ENCODE measurements around the gene CSRP1.
A peak's percentile ranks its signal among the peaks of the same experiment; 100 is the strongest.
"Not testable (repeated sequence)": the region's sequence is repeated elsewhere in the genome, so short reads cannot be mapped to it uniquely, and the experiment has no call there.

CSRP1 gene

DNA sequence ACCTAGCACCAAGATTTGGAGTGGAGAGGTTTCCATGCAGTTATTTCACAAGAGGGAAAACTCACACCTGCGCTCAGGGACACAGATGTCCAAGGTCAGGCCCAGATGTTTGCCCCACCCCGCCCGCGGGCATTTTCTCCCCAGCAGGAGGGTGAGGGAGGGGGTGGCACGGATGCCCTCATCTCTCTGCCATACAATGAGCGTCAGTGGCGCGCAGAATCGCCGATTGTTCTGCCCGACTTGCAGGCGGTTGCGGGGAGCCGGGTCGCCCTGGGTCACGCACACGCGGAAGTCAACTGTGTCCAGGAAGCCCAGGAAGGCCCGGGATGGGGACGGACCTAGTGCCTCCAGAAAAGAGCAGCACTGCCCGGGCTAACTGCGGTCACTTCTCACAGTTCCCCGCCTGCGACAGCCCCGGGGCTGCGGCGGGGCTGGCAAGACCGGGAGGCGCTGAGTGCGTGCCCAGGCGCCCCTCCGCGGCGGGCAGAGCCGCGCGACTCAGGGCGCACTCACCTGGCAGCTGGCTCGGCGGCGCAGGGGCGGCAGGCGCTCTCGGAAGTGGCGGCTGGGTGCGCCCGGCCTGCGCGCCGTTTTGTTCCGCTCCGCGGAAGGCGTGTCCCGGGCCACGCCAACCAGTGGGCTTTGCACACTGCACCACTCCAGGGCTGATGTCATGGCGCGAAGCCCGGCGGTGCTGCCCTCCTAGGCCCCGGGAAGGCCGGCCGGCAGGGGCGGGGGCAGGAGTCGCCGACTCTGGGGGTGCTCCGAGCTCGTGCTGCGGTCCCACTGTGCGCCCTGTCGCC is at the start of gene CSRP1:
Gene CSRP1 (minus strand): TSS at position 567 of the 803 bp plus-strand sequence. CDS start 10,820 bp downstream, outside the sequence.
- peak; percentile 80 for DNase-seq

DNA sequence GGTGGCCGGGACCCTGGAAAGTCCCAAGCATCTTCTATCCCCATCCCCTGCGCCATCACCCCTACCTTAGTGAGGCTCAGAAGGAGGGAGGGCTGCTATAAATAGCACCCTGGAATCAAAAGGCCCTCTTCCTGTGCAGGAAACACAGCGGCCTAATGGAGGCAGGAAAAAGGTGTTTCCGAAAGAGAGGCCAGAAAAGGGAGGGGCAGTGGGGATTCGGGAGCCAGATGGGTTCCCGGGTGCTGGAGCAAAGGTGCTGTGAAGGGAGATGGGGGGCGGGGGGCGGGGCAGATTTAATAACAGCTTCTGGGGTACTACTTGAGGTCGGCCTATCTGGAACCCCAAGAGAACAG is 48.6 kb upstream of the CSRP1 start:
- DNase-seq = no peak

GRCh38 chr1:201554789-201555592 is 48.1 kb upstream of the CSRP1 start:
- DNase-seq = no peak

DNA sequence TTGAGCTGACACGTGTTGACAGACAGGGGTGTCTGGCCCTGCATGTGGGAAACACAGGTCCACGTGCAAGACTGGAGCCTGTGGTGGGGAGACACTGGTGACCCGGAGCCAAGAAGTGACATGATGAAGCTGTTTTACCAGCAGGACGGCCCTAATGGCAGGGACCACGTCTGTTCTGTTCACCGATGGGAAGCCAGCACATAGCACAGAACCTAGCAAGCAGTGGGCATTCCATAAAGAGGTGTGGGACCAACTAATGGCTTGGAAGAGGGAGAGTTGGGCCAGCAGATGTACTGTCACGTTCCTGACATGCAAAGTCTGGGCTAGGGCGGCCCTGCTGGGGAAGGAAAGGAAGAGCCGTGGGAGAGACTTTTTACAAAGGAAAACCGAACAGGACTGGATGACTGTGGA is 47.3 kb upstream of the CSRP1 start:
- no peak for DNase-seq

DNA sequence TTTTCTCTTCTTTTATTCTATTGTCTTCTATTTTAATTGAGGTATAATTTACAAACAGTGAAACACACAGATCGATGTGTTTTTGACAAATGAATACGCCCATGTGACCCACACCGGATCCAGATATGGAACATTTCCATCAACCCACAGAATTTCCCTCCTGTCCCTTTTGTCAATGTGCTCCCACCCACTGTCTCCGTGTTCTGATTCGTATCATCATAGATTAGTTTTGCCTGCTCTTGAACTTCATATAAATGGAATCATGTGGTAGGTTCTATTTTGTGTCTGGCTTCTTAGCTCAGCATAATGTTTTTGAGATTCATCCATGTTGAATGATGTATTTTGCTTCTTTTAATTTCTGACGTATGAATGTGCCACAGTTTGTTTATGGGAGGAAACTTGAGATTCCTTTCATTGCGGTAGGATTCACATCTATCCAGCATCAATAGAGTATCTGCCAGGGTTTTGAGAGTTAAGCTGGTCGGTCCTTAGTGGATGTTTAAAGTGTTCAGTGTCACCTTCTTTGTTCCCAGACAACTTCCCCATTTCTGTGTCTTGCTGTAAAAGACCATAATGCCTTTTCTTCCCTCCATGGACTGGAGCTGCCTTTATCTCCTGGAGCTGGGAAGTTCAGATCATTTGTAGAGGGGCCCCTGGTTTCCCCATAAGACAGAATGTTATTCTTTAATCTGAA is 46.7 kb upstream of the CSRP1 start:
- no peak for DNase-seq

DNA sequence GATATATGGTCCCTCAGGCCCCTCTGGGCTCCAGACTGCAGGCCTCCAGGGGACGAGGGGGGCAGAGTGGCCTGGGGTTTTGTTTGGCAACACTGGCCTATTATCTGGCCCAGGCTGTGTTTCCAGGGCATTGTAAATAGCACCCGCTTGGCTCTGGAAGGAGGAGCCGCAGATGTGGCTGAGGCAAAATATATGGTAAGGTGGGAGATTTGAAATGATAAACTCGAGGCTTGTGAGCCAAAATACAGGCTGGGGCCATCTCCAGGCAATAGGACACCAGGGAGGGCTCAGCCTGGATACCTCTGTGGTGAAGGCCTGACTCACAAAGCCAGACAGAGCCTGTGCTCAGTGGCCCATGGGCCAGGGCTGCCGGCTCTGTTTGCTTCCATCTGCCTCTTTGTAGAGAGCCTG is 46.0 kb upstream of the CSRP1 start:
- no peak for DNase-seq

DNA sequence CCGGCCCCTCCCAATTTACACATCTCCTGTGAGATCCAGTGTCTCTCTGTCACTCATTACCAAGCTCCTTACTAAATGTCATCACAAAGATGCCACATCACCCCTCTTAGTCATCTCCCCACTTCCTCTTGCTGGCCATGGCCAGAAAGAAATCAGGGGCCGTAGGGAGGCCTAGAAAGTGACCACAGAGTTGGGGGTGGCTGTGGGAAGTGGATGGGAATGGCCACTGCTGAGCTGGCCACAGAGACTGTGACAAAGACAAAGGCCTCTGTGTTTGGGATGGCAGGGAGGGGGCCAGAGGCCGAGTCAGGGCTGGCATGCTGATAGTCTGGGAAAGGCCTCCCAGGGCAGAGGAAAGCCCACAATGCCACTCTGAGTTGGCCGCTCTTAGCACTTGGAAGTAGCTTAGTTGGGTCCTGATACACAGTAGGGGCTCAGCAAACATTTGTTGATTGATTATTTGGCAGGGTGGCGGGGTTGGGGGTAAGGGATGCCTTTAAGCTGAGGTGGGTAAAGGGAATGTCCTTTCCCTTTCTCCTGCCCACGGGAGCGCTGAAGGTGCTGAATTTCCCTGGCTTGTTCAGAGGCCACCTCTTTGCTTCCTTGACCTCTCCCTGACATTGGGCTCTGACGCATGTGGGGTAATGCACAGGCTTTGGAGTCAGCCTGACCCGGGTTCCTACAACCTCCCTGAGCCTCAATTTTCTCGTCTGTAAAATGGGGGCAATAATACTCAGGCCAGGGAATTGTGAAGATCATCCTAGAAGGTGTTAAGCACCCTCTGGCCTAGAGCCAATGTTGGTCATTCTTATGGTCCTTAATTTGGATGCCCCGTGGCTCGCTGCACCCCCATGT is 45.2 kb upstream of the CSRP1 start:
- DNase-seq = no peak

GRCh38 chr1:201551096-201551495 is 44.2 kb upstream of the CSRP1 start:
- no peak for DNase-seq

GRCh38 chr1:201549522-201549921 is 42.6 kb upstream of the CSRP1 start:
- not testable (repeated sequence) for DNase-seq

DNA sequence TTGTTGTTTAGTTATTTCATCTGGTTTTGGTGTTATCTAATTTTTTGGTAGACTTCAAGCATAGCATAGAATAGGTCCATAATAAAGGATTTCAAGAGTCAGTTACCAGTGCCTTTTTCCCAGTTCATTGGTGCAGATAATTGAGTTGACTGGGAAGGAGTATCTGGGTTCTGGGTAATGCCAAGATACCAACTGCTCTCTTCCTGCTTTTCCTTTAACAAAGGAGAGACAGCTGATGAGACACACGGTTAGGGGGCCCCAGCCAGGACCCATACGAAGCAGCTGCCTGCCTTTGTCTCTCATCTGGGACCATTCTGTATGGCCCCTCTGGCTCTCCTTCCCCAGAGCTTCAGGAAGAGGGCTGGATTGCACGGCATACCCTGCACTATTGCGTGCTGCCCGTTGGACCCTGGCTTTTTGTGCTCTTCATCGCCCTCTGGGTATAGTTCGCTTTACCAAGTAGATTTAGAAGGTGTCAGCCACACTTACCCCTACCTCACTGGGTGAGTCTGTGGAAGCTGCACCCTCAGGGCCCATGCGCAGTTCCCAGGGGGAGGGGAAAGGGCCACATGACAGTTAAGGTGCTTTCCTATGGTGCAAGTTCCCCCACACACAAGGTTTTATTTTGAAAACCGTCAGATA is 39.0 kb upstream of the CSRP1 start:
- no peak for DNase-seq

DNA sequence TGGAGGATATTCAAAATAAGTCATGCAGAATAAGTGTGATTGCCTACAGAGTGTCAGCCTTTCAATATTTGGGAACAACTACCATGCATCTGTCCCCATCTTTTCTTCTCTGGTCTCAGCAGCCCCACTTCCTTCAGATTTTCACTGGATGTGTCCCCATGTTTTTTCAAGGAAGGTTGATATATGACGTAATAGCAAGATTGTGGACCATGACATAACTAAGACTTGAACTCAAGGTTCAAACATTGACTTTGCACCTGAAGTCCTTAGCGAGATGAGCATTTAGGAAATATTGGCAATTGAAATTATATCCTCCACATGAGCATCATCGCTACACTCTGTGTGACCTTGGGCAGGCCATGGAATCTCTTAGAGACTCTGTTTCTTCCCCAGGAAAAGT is 37.8 kb upstream of the CSRP1 start:
- no peak for DNase-seq

DNA sequence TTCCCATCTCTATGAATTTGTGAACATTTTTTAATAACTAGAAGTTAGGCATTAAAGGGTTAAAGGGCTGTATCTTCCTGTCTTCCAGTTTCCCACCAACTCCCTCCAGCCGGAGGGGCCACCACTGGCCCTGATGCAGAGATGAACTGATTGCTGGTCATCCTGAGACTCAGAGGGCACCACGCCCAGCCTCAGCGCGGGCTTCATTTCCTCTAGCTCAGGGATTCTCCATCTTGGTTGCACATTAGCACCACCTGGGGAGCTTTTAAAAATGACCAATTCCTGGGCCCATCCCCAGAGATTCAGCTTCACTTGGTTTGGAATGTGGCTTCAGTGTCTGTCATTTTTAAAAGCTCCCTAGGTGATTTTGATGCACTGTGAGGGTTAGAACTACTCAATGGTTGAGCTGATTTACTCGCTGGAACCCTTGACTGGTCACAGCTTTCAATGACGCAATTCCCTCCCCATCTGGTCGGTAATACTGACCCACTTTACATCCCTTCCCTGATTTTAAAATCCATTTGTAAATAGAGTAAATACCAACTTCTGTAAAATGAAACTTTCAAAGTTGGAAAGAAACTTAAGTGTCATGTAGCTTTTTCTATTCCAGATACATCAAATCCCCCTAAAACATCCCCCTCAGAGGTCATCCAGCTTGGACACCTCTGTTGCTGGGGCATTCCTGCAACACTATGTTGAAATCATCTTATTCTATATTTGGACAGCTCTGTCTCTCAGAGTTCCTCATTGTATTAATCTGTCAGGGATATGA is 37.1 kb upstream of the CSRP1 start:
- no peak for DNase-seq

- DNase-seq = no peak
Observed at GRCh38 chr1:201542309-201543035, 35.5 kb upstream of the CSRP1 start.

DNA sequence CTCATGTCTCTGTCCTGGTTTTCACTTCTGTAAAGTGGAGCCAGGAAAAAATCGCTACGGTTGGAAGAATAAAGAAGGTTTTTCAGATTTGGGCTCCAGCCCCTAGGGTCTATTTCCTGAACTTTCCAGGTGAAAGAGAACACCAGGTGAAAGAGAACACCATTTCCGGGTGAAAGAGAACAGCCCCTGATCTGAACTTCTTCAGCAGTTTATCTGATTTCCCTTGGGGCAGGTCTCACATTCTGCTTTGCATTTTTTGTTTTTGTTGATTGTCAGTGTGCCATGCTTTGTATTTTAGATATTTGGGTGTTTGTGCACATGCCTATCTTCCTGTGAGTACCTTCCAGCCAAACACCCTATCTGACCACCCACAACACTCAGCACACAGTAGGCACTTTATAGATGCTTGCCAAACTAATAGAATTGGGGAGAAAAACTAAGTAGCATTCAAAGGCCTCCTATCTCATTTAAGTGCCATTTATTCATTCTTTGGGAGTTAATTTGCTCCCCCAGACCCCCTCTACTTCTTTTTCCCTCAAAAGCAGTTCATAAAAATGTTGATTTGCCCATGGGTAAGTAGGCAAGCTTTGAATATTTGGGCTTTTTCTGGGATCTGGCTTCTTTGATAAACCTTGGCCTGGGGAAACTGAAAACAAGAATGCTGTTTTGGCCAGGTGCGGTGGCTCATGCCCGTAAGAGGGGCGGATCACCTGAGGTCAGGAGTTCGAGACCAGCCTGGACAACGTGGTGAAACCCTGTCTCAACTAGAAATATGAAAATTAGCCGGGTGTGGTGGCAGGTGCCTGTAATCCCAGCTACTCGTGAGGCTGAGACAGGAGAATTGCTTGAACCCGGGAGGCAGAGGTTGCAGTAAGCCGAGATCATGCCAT is 34.2 kb upstream of the CSRP1 start:
- no peak for DNase-seq

DNA sequence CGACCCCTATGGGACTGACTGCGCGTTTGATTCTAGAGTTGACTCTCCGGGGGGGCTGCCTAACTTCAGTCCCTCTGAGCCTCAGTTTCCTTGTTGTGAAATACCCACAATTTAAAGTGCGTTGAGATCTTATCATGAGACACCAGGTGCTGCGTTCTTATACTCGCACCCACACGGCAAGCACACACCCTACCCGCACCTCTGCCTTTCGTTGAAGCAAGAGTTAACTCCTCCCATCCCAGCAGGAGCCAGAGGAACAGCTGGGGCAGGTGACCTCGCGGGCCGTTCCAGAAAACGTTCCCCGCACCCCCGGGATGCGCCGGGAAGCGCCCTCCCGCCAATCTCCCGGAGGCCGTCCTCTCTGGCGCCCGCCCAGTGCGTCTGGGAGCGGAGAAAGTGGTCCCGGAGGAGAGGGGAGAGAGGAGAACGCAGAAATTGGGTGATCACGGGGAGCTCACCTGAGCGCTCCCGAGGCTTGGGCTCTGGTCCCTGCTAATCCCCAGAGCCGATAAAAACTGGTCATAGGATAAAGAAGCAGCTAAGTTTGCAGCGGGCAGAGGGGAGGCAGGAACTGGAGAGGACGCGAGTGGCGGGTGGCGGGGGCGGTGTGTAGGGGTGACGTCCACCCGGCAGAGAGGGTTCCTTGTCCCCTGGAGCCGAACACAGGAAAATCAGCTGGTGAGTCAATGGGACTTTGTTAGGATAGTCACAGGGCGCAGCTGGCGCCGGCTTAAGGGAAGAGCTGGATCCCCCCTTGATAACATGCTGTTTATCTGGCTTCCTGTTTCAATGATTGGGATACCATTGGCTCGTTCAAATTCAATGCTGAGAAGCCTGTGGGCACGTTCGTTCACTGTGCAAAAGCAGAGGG is 32.9 kb upstream of the CSRP1 start:
- no peak for DNase-seq

- DNase-seq = no peak
Observed at GRCh38 chr1:201538612-201539551, 32.0 kb upstream of the CSRP1 start, which contains the start of gene NAV1. NAV1 (plus strand) TSS chr1:201539127; CDS start chr1:201622885, 83,758 bp downstream.
